NB4 (cell line): ENCODE measurements around the gene WNT3.

Experiments
- MAX ChIP-seq: IDR thresholded peaks from 2 replicates; pipeline ENCODE4 v1.6.1; 2011; ENCODE audit warnings: low read depth, low read length
- POLR2A ChIP-seq: IDR thresholded peaks from 2 replicates; pipeline ENCODE4 v1.6.1; 2011; ENCODE audit warnings: mild to moderate bottlenecking; ENCODE audit not compliant: insufficient read length; ENCODE audit errors: extremely low read depth
- TF ChIP-seq, protein P1 (sequence below): IDR thresholded peaks from one replicate; pipeline ENCODE4 v1.5.1; 2012; ENCODE audit warnings: low read depth, low read length

- TF ChIP-seq, protein P1, sequence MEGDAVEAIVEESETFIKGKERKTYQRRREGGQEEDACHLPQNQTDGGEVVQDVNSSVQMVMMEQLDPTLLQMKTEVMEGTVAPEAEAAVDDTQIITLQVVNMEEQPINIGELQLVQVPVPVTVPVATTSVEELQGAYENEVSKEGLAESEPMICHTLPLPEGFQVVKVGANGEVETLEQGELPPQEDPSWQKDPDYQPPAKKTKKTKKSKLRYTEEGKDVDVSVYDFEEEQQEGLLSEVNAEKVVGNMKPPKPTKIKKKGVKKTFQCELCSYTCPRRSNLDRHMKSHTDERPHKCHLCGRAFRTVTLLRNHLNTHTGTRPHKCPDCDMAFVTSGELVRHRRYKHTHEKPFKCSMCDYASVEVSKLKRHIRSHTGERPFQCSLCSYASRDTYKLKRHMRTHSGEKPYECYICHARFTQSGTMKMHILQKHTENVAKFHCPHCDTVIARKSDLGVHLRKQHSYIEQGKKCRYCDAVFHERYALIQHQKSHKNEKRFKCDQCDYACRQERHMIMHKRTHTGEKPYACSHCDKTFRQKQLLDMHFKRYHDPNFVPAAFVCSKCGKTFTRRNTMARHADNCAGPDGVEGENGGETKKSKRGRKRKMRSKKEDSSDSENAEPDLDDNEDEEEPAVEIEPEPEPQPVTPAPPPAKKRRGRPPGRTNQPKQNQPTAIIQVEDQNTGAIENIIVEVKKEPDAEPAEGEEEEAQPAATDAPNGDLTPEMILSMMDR = no peak
- TF ChIP-seq POLR2A (no peak), MAX (no peak)
Measured at GRCh38 chr17:46827274-46827673, 8.8 kb upstream of the WNT3 start.
